HFFc6 (cell line): Measurements from ENCODE around the gene LINC01488. TPM values are rescaled to one million over a fixed set of nuclear protein-coding genes. Genes with fewer than 3 reads are reported as not detected.

Experiments
- DNase-seq: peaks from one replicate; pipeline ENCODE4 v3.0.0-alpha.2; 2018
- H3K27ac Mint-ChIP-seq: 2 replicates; pipeline ENCODE4 v1.8.0; 2020; ENCODE audit warnings: mild to moderate bottlenecking, mixed read lengths
- H3K27me3 Mint-ChIP-seq: 2 replicates; pipeline ENCODE4 v1.8.0; 2021; ENCODE audit warnings: mild to moderate bottlenecking, moderate library complexity, mixed read lengths; ENCODE audit not compliant: insufficient read depth
- H3K36me3 Mint-ChIP-seq: 2 replicates; pipeline ENCODE4 v1.8.0; 2021; ENCODE audit warnings: low read depth, mixed read lengths
- H3K4me1 Mint-ChIP-seq: 2 replicates; pipeline ENCODE4 v1.8.0; 2020; ENCODE audit warnings: low read depth, mixed read lengths
- H3K4me3 Mint-ChIP-seq: 2 replicates; pipeline ENCODE4 v1.8.0; 2020; ENCODE audit warnings: mild to moderate bottlenecking, moderate library complexity, mixed read lengths
- H3K9me3 Mint-ChIP-seq: 2 replicates; pipeline ENCODE4 v1.8.0; 2020; ENCODE audit warnings: mild to moderate bottlenecking, mixed read lengths
- total RNA-seq, 6 experiments: library from RNA; stranded (reverse); fragmentation: NEBNext Ultra II Directional; extraction: Animal tissue kit (Norgen Biotek cat#: 25700); gene quantifications; 2 replicates in 1 of 6; 3 replicates in 5 of 6; pipeline ENCODE4 v1.2.3, GENCODE V29; 2021
- TF ChIP-seq, protein P1 (sequence below): fragments of 200-600 bp; sonication (generic); IDR thresholded peaks from 2 replicates; pipeline ENCODE4 v1.5.0; 2021; ENCODE audit warnings: antibody characterized with exemption, mild to moderate bottlenecking

Gene LINC01488
- total RNA-seq, 6 experiments from 2014 or later: not detected

DNA sequence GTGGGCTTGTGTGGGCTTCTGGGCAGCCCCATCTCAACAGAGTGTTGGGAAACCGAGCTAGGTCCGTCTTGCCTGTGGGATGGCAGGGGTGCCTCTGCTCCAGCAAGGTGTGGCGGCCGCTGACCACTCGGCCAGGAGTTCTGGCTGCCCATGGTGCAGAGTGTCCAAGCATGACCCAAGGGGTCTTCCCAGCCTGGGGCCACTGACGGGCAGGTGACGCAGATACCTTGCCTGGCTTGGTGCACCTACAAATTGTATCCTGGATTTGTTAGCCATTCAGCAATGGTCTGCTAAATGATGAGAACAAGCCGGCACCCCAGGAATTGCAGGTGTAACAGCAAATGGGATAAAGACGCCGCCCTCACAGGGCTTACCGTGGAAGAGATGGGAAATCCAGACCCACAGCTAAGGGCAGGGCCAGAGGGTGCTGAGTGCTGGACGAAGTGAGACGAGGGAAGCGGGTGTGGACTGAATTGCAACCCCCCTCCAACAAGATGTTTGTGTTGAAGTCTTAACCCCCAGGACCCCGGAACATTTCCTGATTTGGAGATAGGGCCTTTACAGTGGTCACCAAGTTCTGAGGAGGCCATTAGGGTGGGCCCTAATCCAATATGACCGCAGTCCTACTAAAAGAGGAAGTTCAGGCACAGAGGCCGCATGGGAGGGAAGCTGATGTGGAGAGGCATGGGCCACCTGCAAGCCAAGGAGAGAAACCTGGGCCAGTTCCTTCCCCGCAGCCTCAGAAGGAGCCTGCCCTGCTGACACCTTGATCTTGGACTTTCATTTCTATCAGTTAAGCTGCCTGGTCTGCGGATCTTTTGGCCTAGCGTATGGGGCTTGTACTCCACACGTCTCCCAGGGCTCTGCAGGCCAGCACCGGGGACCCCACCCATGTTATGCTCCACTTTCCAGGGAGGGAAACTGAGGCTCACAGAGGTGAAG lies 45.2 kb upstream of the LINC01488 start:
- Mint-ChIP-seq H3K4me3 (no peak overlapping the region), H3K27ac (no peak overlapping the region), H3K36me3 (no peaks in the 10 kb centered on the region), H3K27me3 (peaks cover 2% of the 10 kb centered on the region; the same call in 1 of the 2 replicates), H3K9me3 (no peaks in the 10 kb centered on the region), H3K4me1 (peaks cover 52% of the 10 kb centered on the region)
- TF ChIP-seq, protein P1, sequence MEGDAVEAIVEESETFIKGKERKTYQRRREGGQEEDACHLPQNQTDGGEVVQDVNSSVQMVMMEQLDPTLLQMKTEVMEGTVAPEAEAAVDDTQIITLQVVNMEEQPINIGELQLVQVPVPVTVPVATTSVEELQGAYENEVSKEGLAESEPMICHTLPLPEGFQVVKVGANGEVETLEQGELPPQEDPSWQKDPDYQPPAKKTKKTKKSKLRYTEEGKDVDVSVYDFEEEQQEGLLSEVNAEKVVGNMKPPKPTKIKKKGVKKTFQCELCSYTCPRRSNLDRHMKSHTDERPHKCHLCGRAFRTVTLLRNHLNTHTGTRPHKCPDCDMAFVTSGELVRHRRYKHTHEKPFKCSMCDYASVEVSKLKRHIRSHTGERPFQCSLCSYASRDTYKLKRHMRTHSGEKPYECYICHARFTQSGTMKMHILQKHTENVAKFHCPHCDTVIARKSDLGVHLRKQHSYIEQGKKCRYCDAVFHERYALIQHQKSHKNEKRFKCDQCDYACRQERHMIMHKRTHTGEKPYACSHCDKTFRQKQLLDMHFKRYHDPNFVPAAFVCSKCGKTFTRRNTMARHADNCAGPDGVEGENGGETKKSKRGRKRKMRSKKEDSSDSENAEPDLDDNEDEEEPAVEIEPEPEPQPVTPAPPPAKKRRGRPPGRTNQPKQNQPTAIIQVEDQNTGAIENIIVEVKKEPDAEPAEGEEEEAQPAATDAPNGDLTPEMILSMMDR: no peak
- no peak for DNase-seq

- TF ChIP-seq, protein P1: no peak
- no peaks in the 10 kb centered on the region for H3K9me3 Mint-ChIP-seq
- peaks cover 55% of the 10 kb centered on the region for H3K4me1 Mint-ChIP-seq
- peaks cover 2% of the 10 kb centered on the region; the same call in 1 of the 2 replicates for H3K27me3 Mint-ChIP-seq
- peak overlapping the region; percentile 61 for H3K27ac Mint-ChIP-seq
- H3K4me3 Mint-ChIP-seq: no peak overlapping the region
- no peaks in the 10 kb centered on the region for H3K36me3 Mint-ChIP-seq
- DNase-seq: peak; percentile 16
Measured at GRCh38 chr11:69437001-69437875, 44.2 kb upstream of the LINC01488 start.

GRCh38 chr11:69437876-69438205 lies 43.6 kb upstream of the LINC01488 start:
- no peaks in the 10 kb centered on the region for H3K9me3 Mint-ChIP-seq
- H3K27me3 Mint-ChIP-seq: peaks cover 2% of the 10 kb centered on the region; the same call in 1 of the 2 replicates
- peaks cover 61% of the 10 kb centered on the region for H3K4me1 Mint-ChIP-seq
- DNase-seq: no peak
- TF ChIP-seq, protein P1: no peak
- no peak overlapping the region for H3K4me3 Mint-ChIP-seq
- peak overlapping the region; percentile 61; the same call in 1 of the 2 replicates for H3K27ac Mint-ChIP-seq
- no peaks in the 10 kb centered on the region for H3K36me3 Mint-ChIP-seq

DNA sequence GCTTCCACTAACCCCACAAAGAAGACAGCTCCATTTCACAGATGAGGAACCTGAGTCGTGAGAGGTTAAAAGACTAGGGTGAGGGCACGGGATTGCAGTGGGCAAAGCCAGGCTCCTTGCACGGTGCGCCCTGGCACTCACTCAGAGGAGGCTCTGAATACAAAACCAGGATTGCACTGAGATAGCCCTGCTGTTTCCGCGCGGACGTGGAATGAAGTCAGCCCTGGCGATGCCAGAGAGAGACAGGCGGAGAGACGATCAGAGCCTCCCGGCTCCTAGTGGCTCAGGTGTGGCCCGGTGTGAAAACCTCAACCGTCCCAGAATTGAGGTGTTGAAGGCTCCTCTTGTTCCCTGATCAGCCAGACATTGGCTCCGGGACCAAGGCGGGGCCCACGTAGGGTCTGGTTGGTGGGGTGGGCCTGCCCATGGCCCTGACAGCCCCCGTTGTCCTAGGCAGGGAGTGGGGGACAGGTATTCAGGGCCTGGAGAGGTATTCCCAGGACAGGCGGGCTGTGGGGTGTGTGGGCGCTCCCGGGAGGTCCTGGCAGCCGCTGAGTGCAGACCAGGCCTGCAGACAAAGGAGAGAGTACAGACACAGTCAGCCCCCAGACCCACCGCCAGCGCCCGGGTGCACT lies 43.1 kb upstream of the LINC01488 start:
- Mint-ChIP-seq H3K36me3 (no peaks in the 10 kb centered on the region), H3K27me3 (peaks cover 2% of the 10 kb centered on the region; the same call in 1 of the 2 replicates), H3K27ac (peak overlapping the region; percentile 12; the same call in 1 of the 2 replicates), H3K4me3 (no peak overlapping the region), H3K4me1 (peaks cover 65% of the 10 kb centered on the region), H3K9me3 (no peaks in the 10 kb centered on the region)
- no peak for DNase-seq
- TF ChIP-seq, protein P1: no peak

DNA sequence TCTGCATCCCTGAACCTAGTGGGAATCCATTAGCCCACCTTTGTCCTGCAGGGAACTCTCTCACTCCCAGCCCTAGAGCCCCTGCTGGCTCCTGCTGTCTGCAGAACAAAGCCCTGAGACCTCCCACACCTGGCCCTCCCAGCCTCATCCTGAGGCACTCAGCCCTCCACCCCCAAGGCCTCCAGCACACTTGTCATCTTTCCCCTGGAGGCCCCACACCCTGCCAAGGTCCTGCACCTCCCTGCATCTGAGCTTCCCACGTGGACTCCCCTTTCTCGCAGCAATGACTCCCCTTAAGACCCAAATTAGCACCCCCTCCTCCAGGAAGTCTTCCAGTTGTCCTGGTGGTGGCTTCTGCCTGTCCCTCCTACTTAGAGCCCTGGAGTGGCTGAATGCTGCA lies 42.3 kb upstream of the LINC01488 start:
- Mint-ChIP-seq H3K27ac (peak overlapping the region; percentile 35; the same call in 1 of the 2 replicates), H3K4me3 (no peak overlapping the region), H3K9me3 (no peaks in the 10 kb centered on the region), H3K36me3 (no peaks in the 10 kb centered on the region), H3K27me3 (peaks cover 3% of the 10 kb centered on the region; the same call in 1 of the 2 replicates), H3K4me1 (peaks cover 72% of the 10 kb centered on the region)
- no peak for DNase-seq
- TF ChIP-seq, protein P1: no peak
